Measurements from ENCODE around the gene ACSL6.

- no peak for TF ChIP-seq CTCF (IDR thresholded peaks at IDR 0.05; ENCODE audit: low read depth, low read length, poor library complexity, severe bottlenecking)
- TF ChIP-seq EZH2phosphoT487 (IDR thresholded peaks at IDR 0.05; ENCODE audit: borderline replicate concordance, low read length) = no peak
Observed at GRCh38 chr5:132016721-132017250, 5.3 kb upstream of the ACSL6 start.
